Neural crest cell (in vitro differentiated cells): Measurements from ENCODE around the gene KLHL7. TPM values are rescaled to one million over a fixed set of nuclear protein-coding genes. Genes with fewer than 3 reads are reported as not detected.
A peak's percentile ranks its signal among the peaks of the same experiment; 100 is the strongest.
"Not testable (repeated sequence)": the region's sequence is repeated elsewhere in the genome, so short reads cannot be mapped to it uniquely, and the experiment has no call there.

Experiments used
- DNase-seq: peaks from one replicate; pipeline ENCODE4 v3.0.0; 2021; ENCODE audit warnings: low read depth, mixed read lengths, low spot score
- H3K27ac Mint-ChIP-seq: one replicate; pipeline ENCODE4 v1.8.0; 2021; ENCODE audit warnings: mild to moderate bottlenecking, mixed read lengths; ENCODE audit not compliant: unreplicated experiment
- H3K27me3 Mint-ChIP-seq: 2 replicates; pipeline ENCODE4 v1.8.0; 2021; ENCODE audit warnings: low read depth, mild to moderate bottlenecking, mixed read lengths
- H3K36me3 Mint-ChIP-seq: 2 replicates; pipeline ENCODE4 v1.8.0; 2021; ENCODE audit warnings: low read depth, mild to moderate bottlenecking, mixed read lengths
- H3K4me1 Mint-ChIP-seq: 2 replicates; pipeline ENCODE4 v1.8.0; 2021; ENCODE audit warnings: mixed read lengths
- H3K4me3 Mint-ChIP-seq: one replicate; pipeline ENCODE4 v1.8.0; 2021; ENCODE audit warnings: mild to moderate bottlenecking, mixed read lengths
- H3K9me3 Mint-ChIP-seq: 2 replicates; pipeline ENCODE4 v1.8.0; 2021; ENCODE audit warnings: mixed read lengths
- total RNA-seq: library from RNA; stranded (reverse); gene quantifications from 2 replicates; pipeline ENCODE4 v1.2.1, GENCODE V29; 2021
- TF ChIP-seq, protein P1 (sequence below): fragments of 200-600 bp; sonication (generic); conservative IDR thresholded peaks from 2 replicates; pipeline ENCODE4 v1.5.0; 2021; ENCODE audit warnings: antibody characterized with exemption, mild to moderate bottlenecking

The KLHL7 gene
- total RNA-seq, 1 donor from 2014 or later, result 47.6 TPM

- no peak for DNase-seq
- Mint-ChIP-seq H3K9me3 (no peaks in the 10 kb centered on the region), H3K36me3 (no peaks in the 10 kb centered on the region), H3K27me3 (no peaks in the 10 kb centered on the region), H3K27ac (no peak overlapping the region), H3K4me3 (no peak overlapping the region), H3K4me1 (no peaks in the 10 kb centered on the region)
- TF ChIP-seq, protein P1, sequence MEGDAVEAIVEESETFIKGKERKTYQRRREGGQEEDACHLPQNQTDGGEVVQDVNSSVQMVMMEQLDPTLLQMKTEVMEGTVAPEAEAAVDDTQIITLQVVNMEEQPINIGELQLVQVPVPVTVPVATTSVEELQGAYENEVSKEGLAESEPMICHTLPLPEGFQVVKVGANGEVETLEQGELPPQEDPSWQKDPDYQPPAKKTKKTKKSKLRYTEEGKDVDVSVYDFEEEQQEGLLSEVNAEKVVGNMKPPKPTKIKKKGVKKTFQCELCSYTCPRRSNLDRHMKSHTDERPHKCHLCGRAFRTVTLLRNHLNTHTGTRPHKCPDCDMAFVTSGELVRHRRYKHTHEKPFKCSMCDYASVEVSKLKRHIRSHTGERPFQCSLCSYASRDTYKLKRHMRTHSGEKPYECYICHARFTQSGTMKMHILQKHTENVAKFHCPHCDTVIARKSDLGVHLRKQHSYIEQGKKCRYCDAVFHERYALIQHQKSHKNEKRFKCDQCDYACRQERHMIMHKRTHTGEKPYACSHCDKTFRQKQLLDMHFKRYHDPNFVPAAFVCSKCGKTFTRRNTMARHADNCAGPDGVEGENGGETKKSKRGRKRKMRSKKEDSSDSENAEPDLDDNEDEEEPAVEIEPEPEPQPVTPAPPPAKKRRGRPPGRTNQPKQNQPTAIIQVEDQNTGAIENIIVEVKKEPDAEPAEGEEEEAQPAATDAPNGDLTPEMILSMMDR, result no peak
Observed at GRCh38 chr7:23214938-23215337, 109.4 kb downstream of the KLHL7 start.

GRCh38 chr7:23216021-23216420, 110.4 kb downstream of the KLHL7 start:
- Mint-ChIP-seq H3K4me1 (no peaks in the 10 kb centered on the region), H3K9me3 (no peaks in the 10 kb centered on the region)
- no peak for DNase-seq

GRCh38 chr7:23218196-23218595, 112.6 kb downstream of the KLHL7 start:
- Mint-ChIP-seq H3K9me3 (no peaks in the 10 kb centered on the region), H3K36me3 (no peaks in the 10 kb centered on the region), H3K4me3 (no peak overlapping the region), H3K27me3 (no peaks in the 10 kb centered on the region), H3K4me1 (peaks cover 5% of the 10 kb centered on the region), H3K27ac (no peak overlapping the region)
- DNase-seq, result no peak
- TF ChIP-seq, protein P1, result no peak

More at GRCh38 chr7:23216021-23216420, 110.4 kb downstream of the KLHL7 start:
- no peak overlapping the region for H3K27ac Mint-ChIP-seq
- no peaks in the 10 kb centered on the region for H3K27me3 Mint-ChIP-seq
- H3K36me3 Mint-ChIP-seq, result no peaks in the 10 kb centered on the region
- TF ChIP-seq, protein P1, result no peak
- H3K4me3 Mint-ChIP-seq, result no peak overlapping the region

DNA sequence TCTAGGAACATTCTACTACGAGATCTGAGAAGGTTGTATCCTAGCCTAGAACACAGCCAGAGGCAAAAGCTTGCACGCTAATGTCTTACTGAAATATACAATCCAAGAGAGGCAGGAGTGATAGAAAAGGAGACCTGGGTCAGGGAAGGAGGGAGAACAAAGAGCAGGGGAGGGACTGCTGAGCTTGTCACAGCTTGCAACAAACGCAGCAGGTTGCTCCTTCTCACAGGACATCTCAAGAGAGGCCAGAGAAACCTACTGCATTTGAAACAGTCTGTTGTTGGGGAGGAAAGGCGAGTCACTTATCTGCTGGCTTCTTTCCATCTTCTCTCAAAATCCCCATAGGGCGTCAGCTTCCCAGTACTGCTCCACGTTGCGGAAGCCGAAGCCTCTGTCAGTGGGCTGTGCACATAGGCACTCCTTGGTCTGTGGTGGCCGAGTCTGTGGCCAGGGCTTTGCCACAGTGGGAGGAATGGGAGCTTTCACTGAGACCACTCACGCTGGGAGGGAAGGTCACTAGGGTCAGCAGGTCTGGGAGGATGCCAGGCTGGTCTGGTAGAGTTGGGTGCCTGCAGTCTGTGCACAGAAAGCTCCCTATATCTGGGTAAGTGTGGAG, 115.2 kb downstream of the KLHL7 start:
- Mint-ChIP-seq H3K27ac (peak overlapping the region; percentile 2), H3K36me3 (no peaks in the 10 kb centered on the region)
- DNase-seq, result no peak

GRCh38 chr7:23222439-23223030, 117.0 kb downstream of the KLHL7 start:
- no peak overlapping the region for H3K27ac Mint-ChIP-seq
- H3K9me3 Mint-ChIP-seq, result peaks cover 3% of the 10 kb centered on the region
- TF ChIP-seq, protein P1, result no peak
- no peaks in the 10 kb centered on the region for H3K36me3 Mint-ChIP-seq
- no peak for DNase-seq
- no peak overlapping the region for H3K4me3 Mint-ChIP-seq
- peaks cover 5% of the 10 kb centered on the region for H3K4me1 Mint-ChIP-seq
- no peaks in the 10 kb centered on the region for H3K27me3 Mint-ChIP-seq

More for the DNA sequence above, 115.2 kb downstream of the KLHL7 start:
- no peak overlapping the region for H3K4me3 Mint-ChIP-seq
- peaks cover 3% of the 10 kb centered on the region for H3K9me3 Mint-ChIP-seq
- TF ChIP-seq, protein P1, result no peak
- H3K27me3 Mint-ChIP-seq, result no peaks in the 10 kb centered on the region
- H3K4me1 Mint-ChIP-seq, result peaks cover 5% of the 10 kb centered on the region

GRCh38 chr7:23224364-23224763, 118.8 kb downstream of the KLHL7 start:
- not testable (repeated sequence) for H3K4me3 Mint-ChIP-seq, H3K36me3 Mint-ChIP-seq, H3K27me3 Mint-ChIP-seq, H3K27ac Mint-ChIP-seq, H3K9me3 Mint-ChIP-seq, H3K4me1 Mint-ChIP-seq, DNase-seq
